Right ventricle myocardium inferior (tissue), 1 donor: ENCODE results near the gene VDAC2. TPM values are rescaled to one million over a fixed set of nuclear protein-coding genes. Genes with fewer than 3 reads are reported as not detected.
"Not testable (repeated sequence)": the region's sequence is repeated elsewhere in the genome, so short reads cannot be mapped to it uniquely, and the experiment has no call there.

Source experiments
- ATAC-seq: fragments of 200-7000 bp; cut with Tn5 transposase; one replicate; pipeline ENCODE4 v1.9.1; 2020; ENCODE audit warnings: mild to moderate bottlenecking, moderate library complexity
- DNase-seq: peaks from one replicate; pipeline ENCODE4 v3.0.0; 2021; ENCODE audit errors: missing footprints
- intact Hi-C: fragments of 100-400 bp; cut with DNase I; formaldehyde crosslinking; loops from one replicate; pipeline ENCODE4 v1.11.0; 2022
- long read RNA-seq: library from polyadenylated mRNA; unstranded; transcript quantifications from one replicate; pipeline ENCODE4 v2.0.0, GENCODE V29; 2021
- total RNA-seq: library from RNA; stranded (reverse); fragmentation: NEBNext Ultra II Directional; extraction: Animal tissue kit (Norgen Biotek cat#: 25700); gene quantifications from one replicate; pipeline ENCODE4 v1.2.1, GENCODE V29; 2021
- donor health status: DM: no; HTN: yes; CAD: no; lungs with severe emphysema.

The VDAC2 gene, protein sequence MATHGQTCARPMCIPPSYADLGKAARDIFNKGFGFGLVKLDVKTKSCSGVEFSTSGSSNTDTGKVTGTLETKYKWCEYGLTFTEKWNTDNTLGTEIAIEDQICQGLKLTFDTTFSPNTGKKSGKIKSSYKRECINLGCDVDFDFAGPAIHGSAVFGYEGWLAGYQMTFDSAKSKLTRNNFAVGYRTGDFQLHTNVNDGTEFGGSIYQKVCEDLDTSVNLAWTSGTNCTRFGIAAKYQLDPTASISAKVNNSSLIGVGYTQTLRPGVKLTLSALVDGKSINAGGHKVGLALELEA
- 470 TPM for total RNA-seq
- long read RNA-seq, transcript VDAC2-203 (10 exons, 1,557 nt), result major isoform, 279 of 297 reads
- long read RNA-seq, partial matches to known transcripts, result 6 of 297 reads
- long read RNA-seq, other reads (novel, unspliced or antisense), result 12 of 297 reads

DNA sequence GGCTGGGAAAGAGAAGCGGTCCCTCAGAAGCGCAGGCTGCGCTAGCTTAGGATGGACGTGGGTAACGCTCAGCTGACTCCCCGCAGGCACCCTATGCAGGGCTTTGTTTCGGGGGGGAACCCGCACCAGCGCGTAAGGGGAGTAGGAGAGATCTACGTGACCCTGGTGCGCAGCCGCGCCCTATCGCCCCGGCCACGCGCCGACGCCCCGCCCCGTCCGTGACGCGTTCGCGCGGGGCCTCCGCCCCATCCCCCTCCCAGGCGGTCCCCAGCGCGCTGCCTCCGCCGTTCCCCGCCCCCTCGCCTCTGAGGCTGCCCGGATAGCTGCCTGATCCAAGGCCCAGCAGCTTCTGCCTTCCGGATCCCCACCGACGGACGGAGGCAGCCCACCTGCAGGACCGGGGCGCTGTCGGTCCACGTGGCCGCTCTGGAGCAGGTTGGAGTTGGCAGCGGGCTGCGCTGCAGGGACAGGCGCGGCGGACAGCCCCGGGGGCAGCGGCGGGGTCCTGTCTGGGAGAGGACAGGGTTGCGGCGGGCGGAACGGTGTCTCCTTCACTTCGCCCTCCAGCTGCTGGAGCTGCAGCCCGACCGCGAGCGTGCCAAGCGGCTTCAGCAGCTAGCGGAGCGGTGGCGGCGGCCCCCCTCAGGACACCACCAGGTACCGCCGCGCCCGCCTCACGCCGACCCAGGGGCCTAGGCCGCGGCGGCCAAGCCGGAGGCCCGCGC lies at the start of gene VDAC2:
TSS of gene VDAC2 (plus strand) at position 515 of the 725 bp plus-strand sequence. CDS start 363 bp downstream, outside the sequence.
- DNase-seq (peak; percentile 95), ATAC-seq (peak; percentile 98)
- intact Hi-C loops, result loop anchor here (2.0 kb wide), 2 partner anchors 14 to 100 kb away; partner anchors contain the start of gene SAMD8

DNA sequence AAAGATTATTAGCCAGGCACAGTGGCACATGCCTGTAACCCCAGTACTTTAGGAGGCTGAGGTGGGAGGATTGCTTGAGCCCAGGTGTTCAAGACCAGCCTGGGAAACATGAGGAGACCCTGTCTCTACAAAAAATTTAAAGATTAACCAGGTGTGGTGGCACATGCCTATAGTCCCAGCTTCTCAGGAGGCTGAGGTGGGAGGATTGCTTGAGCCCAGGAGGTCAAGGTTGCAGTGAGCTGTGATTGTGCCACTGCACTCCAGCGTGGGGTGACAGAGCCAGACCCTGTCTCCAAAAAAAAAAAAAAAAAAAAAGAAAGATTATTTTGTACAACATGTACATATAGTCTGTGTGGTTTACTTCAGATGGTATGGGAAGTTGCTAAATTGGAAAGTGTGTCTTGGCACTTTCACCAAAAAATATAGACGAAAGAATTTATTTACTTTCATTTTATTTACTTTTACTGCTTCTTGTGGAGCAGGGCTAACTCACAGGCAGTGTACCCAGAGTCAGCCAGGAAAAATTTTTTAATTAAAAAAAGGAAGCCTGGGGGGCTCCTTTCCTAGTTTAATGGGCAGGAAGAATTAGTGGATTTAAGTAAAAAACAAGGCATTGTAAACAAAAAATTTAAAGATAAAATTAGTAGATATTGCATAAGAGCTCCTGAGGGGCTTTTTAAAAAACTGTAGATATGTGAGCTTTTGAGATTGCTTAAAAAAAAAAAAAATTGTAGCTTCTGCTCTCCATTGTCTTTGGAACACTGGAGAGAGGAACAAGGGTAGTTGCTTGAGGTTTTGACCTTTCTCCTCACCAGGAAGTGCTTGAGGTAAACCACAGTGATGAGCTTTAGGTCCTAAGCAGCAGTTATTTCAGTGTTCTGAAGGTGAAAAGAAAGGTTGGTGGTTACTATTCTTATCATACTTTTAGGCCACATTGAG lies 44.6 kb upstream of the VDAC2 start:
- ATAC-seq (no peak), DNase-seq (no peak)
- intact Hi-C loops, result loop anchor here (5.0 kb wide), 1 partner anchor 54 kb away; the partner anchor contains the start of gene SAMD8

DNA sequence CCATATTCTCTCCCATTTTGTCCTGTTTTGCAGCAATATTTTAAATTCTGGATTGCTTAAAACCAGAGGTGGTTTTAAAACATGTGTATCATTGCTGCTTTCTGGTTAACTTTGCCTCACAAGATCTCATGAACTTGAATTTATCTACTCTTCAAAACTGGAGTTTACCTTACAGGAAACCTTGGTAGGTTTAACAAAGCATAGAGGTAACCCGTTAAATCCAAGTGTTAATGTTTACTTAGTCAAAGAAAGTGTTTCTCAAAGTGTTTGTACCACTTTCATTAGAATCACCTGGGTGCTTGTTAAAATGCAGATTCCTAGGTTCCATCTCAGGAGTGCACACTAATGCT lies 44.0 kb upstream of the VDAC2 start:
- ATAC-seq, result no peak
- intact Hi-C loops, result loop anchor here (5.0 kb wide), 1 partner anchor 54 kb away; the partner anchor contains the start of gene SAMD8
- DNase-seq, result no peak

DNA sequence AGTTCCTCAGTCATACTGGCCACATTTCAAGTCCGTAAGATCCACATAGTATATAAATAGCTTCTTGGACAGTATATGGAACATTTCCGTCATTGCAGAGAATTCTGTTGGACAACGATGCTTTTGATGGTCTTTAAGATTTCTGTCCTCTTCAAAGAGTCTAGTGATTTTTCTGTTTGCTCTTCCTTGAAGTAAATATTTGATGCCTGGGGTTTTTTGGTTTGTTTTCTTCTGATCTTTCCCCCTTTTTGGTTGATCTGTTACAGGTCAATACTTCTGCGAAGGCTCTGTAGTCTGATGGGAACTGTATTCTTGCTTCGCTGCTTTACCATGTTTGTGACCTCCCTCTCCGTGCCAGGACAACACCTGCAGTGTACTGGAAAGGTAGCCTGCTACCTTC lies 42.3 kb upstream of the VDAC2 start:
- intact Hi-C loops, result loop anchor here (5.0 kb wide), 1 partner anchor 56 kb away; the partner anchor contains the start of gene SAMD8
- no peak for DNase-seq
- ATAC-seq, result no peak

DNA sequence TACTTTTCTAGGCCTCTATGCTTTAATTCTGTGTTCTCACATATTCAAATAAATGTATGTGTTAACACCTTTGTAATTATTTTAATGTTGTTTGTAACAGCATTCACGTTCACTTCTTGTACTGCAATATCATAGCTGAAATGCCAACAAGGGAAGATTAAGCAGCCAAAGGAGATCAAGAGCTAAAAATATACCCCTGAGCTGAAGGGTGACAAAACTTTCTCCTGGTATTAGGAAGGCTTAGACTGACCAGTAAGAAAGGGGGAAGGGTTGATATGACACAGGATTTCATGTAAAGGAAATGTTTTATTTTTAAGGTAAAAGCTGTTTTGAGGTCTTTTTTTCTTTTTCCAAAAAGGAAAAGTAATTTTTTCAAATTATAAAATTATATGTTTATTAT lies 40.4 kb upstream of the VDAC2 start:
- ATAC-seq, result peak; percentile 69
- intact Hi-C loops, result loop anchor here (5.0 kb wide), 1 partner anchor 33 kb away; no protein-coding TSS in a partner anchor
- no peak for DNase-seq

DNA sequence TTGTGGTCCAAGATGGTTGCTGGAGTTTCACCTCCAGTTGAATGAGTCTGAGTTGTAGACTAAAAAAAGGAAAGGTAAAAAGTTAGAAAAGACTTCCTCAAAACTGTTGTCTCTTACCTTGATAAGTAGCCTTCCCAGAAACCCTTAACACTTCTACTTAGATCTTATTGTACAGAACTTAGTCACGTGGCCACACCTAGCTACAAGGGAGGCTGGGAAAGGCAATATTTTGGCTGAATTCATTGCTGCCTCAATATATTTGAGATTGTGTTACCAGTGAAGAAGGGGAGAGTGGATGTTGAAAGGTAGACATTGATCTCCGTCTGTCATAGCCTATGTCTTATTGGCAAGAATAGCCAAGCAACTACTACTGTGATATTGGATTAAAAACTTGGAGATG lies 35.5 kb upstream of the VDAC2 start:
- ATAC-seq, result no peak
- intact Hi-C loops, result no loop called here
- no peak for DNase-seq

DNA sequence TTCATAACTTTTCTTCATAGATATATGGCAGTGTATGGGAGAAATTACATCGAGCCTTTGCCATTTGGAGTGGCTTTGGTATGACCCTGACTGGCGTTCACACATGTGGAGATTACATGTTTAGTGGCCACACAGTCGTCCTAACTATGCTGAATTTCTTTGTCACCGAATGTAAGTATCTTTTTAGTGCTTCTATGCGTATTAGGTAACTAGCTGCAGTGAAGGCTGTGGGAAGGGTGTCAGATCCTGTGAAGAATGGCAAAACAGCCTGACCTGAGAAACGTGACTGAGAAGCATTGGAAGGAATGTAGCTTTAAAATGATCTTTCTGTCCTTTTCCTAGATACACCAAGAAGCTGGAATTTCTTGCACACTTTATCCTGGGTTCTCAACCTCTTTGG lies 34.5 kb upstream of the VDAC2 start:
- DNase-seq (no peak), ATAC-seq (no peak)
- intact Hi-C loops, result no loop called here

DNA sequence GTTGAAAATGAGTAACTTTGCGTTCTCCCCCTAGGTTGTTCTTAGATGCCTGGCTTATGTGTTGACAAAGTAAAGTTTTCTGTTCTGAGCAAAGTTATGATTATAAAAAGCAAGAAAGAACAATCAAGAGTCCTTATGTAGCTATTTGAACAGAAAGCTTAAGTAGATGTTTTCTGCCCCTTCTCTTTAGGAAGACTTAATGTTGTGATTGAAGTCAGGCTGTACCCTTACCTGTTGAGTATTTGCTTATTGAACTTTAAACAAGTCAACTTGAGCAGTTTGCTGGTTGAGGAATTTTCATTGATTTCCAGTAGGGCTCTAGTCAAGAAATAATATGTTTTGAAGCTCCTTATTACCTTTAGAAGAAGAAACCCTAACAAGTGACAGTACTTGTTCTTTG lies 33.9 kb upstream of the VDAC2 start:
- DNase-seq (no peak), ATAC-seq (no peak)
- intact Hi-C loops, result no loop called here

DNA sequence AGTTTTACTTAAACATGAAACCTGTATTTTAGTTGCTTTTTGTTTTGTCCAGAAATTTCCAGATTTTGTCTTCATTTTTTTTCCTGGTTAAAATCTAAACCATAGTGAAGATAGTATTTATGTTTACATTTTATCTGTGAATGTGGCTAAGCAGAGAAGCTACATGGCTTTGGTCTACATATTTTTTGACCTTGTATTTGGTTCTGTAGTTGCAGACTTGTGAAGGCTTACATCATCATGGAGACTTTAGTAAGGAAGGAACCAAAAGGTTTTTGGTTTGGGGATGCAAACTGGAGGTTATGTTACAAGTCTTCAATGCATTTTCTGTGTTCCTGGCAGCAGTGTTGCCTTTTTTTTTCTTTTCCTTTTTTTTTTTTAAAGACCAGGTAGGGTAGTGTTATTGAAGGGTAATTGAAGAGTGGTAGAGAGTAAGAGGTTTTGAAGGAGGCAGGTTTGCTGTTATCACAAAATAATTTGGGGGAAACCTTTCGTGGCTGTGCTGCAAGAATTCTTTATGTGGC lies 30.9 kb upstream of the VDAC2 start:
- no peak for ATAC-seq
- DNase-seq, result no peak
- intact Hi-C loops, result no loop called here

DNA sequence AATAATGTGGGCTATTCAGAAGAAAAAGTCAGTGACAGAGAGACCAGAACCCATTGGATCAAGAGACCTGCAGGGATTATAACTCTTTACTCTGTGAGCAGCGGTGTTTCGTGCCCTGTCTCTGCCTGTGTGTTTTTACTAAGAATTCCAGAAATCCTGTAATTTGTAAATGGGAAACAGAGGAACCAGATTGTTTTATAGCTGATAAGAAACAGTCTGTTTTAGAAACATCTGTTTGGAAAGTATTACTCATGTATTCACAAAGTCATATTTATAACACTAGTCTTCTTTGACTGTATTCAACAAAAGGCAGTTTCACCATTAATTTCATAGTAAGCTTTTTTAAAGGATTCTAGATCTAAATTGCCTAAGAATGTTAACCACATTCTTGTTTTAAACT lies 30.0 kb upstream of the VDAC2 start:
- no peak for DNase-seq
- intact Hi-C loops, result no loop called here
- ATAC-seq, result peak; percentile 39

DNA sequence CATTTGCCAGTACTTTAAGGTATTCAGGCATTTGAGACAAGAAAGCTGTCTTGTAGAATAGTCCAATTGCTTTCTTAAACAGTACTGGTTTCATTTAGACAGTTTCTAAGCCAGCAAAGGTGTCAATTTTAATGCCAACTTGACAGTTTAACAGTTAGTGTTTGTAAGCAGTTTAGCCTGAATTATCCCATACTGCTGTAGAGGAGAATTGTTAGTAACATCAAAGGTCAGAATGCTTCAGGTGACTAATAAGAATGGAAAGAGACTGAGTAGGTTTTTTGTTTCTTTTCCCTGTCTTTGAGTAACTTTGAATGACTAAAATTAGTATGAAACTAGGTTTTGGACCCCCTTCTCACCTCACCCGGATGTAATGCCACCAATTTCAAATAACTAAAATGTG lies 29.5 kb upstream of the VDAC2 start:
- intact Hi-C loops, result no loop called here
- no peak for ATAC-seq
- no peak for DNase-seq

DNA sequence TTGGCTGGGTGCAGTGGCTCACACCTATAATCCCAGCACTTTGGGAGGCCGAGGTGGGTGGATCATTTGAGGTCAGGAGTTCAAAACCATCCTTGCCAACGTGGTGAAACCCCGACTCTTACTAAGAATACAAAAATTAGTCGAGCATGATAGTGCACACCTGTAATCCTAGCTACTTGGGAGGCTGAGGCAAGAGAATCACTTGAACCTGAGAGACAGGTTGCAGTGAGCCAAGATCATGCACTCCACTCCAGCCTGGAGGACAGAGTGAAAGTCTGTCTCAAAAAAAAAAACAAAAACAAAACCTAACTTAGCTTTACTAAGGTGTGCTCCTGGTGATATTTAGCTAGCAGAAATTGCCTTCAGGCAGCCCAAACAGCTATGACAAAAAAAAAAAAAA lies 24.3 kb upstream of the VDAC2 start:
- intact Hi-C loops, result no loop called here
- DNase-seq (no peak), ATAC-seq (no peak)

DNA sequence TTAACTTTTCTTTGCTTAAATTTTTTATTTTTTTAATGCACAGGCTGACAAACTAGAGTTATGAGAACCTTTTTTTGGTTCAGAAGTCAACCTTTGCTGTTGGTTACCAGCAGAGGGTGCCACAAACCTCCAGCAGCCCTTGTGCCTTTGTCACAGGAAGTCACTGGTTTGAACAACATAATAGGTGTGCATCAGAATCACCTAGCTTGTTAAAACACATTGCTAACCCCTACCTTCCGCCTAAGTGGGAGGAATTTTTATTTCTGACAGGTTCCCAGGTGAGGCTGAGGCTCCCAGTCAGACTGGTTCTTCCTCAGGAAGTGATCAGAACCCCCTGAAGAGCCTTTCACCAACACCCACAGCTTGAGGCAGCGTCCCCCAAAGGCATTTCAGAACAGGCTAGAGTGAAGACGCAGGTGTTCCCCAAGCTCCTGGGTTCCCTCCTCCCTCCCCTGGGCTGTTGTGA lies 22.6 kb upstream of the VDAC2 start:
- no peak for DNase-seq
- intact Hi-C loops, result loop anchor here (2.0 kb wide), 1 partner anchor 47 kb away; the partner anchor contains the start of gene COMTD1
- peak; percentile 26 for ATAC-seq

DNA sequence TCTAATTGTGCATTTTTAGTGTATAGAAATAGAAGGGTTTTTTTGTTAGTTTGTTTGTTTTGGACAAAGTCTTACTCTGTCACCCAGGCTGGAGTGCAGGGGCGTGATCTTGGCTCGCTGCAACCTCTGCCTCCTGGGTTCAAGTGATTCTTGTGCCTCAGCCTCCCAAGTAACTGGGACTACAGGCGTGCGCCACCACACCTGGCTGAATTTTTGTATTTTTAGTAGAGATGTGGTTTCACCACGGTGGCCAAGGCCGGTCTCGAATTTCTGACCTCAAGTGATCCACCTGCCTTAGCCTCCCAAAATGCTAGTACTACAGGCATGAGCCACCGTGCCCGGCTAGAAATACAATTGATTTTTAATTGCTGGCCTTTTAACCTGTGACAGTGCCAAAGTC lies 22.1 kb upstream of the VDAC2 start:
- not testable (repeated sequence) for ATAC-seq, DNase-seq
- intact Hi-C loops, result loop anchor here (2.0 kb wide), 1 partner anchor 46 kb away; the partner anchor contains the start of gene COMTD1

DNA sequence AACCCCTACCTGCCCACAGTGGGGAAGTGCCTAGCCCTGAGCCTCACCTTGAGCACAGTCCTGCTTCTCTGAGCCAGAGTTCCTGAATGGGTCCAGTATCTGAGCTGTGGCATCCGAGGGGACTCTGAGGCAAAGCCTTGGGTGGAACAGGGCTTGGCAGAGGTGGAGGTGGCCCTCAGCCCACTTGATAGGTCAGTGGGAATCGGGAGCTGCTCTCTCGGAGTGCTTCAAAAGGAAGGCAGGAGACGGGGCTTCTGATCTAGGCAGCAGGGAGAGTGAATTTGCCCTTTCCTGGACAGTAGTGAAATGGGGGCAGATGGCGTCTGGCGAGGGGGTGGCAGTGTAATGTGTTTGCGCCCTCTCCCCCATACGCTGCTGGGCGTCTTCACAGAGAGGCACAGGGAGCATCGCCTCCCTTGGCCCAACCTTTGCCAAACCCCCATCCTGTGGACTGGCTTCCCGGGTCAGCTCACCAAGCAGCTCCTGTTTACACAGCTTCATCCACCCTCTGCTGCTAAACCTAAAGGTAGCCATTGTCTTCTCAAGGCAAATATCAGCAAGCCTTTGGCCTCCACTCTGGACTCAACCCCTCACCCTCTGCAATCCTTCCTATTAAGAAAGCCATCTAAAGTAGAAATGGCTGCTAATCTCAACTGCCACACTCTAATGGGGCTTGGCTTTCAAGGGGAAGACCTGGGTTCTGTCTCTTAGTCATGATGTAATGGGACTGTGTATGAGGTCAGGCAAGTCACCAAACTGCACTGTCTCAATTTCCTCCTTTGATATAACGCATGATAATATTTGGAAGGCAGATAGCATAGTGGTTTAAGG lies 21.1 kb upstream of the VDAC2 start:
- DNase-seq (no peak), ATAC-seq (no peak)
- intact Hi-C loops, result loop anchor here (2.0 kb wide), 1 partner anchor 45 kb away; the partner anchor contains the start of gene COMTD1

DNA sequence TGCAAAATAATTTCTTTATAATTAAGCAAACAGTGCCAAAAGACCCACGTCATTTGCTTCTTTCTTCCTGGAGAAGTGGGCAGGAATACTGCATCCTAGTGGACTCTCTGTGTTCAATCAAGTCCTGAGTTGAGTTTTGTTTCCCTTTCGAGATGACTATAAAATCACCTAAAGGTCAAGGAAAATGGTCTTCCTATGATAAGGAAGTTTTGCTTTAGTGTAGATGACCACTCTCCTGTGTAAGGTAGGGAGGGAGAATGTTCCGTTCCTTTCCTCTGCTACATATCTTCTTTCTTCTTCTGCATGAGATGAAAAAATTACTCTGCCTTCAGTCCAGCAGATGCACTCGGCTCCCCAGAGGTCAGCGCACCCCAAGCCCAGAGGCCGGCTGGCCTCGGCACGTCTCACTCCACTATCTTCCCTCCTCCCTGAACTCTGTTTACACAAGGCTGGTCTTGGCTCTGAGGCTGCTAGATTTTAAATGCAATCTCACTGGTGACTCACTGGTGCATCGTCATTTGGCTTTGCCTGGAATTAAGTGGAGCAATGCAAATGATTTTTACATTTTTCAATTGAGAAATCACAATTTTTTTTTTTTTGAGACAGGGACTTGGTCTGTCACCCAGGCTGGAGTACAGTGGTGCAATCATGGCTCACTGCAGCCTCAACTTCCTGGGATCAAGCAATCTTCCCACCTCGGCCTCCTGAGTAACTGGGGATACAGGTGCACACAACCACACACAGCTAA lies 18.6 kb upstream of the VDAC2 start:
- ATAC-seq (peak; percentile 91), DNase-seq (peak; percentile 78)
- intact Hi-C loops, result no loop called here

DNA sequence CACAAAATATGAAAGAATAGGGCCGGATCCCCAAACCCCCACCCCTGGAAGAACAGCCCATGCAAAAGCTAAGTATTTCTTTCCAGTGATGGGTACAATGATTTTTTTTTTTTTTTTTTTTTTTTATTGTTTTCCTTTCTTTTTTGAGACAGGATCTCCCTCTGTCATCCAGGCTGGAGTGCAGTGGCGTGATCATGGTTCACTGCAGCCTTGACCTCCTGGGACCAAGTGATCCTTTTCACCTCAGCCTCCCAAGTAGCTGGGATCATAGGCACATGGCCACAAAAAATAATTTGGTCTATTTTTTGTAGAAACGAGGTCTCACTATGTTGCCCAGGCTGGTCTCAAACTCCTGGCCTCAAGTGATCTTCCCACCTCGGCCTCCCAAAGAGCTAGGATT lies 16.0 kb upstream of the VDAC2 start:
- intact Hi-C loops, ATAC-seq, DNase-seq: not testable (repeated sequence)
